ENCODE data around the gene S100A1.

DNA sequence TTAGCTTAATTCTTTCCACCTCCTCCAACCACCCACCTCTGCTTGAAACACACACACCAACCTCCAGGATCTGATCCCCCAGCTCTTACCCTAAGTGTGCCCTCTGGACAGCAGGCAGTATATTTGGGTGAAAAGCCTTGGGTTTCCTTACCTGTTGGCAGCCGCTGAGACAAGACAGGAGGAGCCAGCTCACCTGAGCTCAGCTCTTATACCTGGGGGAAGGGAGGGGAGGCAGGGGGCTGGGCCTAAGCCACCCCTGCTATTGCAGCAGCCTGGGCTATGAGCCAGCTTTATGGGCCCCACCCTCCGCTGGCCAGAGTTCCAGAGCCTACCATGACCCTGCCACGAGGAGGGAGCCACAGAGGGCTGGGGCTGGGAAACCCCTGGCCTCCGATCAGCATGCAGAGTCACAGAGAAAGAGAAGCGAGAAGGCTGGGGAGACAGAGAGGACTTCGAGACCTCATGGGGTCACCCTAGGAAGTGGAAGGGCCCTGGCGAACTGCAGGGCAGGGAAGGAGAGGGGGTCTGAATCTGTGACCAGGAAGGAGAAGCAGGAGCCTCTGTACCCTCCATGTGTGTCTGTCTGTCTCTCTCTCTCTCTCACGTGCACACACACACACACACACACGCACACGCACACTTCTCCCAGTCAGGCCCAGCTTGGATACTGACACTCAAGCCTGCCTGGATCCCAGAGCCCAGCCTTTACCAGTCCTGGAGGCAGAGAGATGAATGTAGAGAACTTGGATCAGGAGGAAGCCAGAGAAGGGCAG, 11.9 kb upstream of the S100A1 start, which contains the start of gene S100A14:
- TF ChIP-seq CTCF (IDR thresholded peaks at IDR 0.05; ENCODE audit: low read depth, low read length, poor library complexity, severe bottlenecking) (no peak), EZH2phosphoT487 (IDR thresholded peaks at IDR 0.05; ENCODE audit: borderline replicate concordance, low read length) (no peak)
